Stimulated activated naive CD8-positive, alpha-beta T cell treated with anti-CD3 and anti-CD28 coated beads, Interleukin-15, Interleukin-2, amounts not matched to agents 100 ng/mL and 50 ng/mL, for 24 hours (primary cell): ENCODE measurements around the gene PIAS1.
"Not testable (repeated sequence)": the region's sequence is repeated elsewhere in the genome, so short reads cannot be mapped to it uniquely, and the experiment has no call there.

Experiments used
- H3K27ac Mint-ChIP-seq: one replicate; pipeline ENCODE4 v1.8.0; 2021; ENCODE audit warnings: mild to moderate bottlenecking, mixed read lengths
- H3K27me3 Mint-ChIP-seq: one replicate; pipeline ENCODE4 v1.8.0; 2021; ENCODE audit warnings: mixed read lengths
- H3K36me3 Mint-ChIP-seq: one replicate; pipeline ENCODE4 v1.8.0; 2021; ENCODE audit warnings: low read depth, mixed read lengths
- H3K4me1 Mint-ChIP-seq: one replicate; pipeline ENCODE4 v1.8.0; 2021; ENCODE audit warnings: low read depth, mixed read lengths
- H3K4me3 Mint-ChIP-seq: one replicate; pipeline ENCODE4 v1.8.0; 2021; ENCODE audit warnings: mild to moderate bottlenecking, mixed read lengths
- H3K9me3 Mint-ChIP-seq: one replicate; pipeline ENCODE4 v1.8.0; 2021; ENCODE audit warnings: mixed read lengths

PIAS1 gene

DNA sequence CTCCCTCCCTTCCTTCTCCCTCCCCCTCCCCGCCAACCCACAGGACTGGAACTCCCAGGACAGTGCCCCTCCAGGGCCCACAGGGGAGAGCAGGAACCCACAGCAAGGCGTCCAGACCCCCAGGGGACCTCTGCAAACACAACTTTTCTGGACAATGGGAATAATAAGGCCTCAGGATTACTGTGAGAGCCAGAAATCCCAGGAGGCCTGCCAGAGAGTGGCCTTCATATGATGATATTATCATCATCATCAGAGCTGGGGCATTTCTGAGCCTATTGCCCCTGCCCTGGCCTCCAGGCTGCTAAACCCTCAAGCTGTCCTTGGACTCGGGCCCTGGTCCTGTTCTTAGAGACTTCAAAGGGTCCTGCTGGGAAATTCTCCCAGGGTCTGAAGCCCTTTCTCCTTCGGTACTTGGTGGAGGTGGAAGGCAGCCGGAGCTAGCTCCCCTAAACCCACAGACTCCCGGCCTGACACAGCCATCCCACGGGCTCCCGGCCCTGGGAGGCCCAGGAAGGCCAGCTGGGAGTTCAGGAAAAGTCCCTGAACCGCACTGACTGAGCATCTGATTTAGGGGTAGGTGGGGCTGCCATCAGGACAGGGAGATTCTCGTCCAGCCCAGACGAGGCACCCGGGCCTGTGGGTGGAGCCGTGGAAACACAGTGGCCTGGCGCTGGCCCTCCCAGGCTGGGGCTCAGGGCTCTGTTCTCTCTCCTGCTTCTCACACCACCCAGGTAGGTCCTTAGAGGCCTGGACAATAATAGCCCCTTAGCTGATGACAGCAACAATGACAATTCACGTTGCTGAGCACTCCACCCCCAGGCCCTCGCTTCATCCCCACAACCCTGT lies 146.1 kb downstream of the PIAS1 start:
- Mint-ChIP-seq H3K36me3 (peaks cover 9% of the 10 kb centered on the region), H3K27me3 (no peaks in the 10 kb centered on the region), H3K4me1 (no peaks in the 10 kb centered on the region), H3K9me3 (no peaks in the 10 kb centered on the region), H3K27ac (no peak overlapping the region), H3K4me3 (no peak overlapping the region)

DNA sequence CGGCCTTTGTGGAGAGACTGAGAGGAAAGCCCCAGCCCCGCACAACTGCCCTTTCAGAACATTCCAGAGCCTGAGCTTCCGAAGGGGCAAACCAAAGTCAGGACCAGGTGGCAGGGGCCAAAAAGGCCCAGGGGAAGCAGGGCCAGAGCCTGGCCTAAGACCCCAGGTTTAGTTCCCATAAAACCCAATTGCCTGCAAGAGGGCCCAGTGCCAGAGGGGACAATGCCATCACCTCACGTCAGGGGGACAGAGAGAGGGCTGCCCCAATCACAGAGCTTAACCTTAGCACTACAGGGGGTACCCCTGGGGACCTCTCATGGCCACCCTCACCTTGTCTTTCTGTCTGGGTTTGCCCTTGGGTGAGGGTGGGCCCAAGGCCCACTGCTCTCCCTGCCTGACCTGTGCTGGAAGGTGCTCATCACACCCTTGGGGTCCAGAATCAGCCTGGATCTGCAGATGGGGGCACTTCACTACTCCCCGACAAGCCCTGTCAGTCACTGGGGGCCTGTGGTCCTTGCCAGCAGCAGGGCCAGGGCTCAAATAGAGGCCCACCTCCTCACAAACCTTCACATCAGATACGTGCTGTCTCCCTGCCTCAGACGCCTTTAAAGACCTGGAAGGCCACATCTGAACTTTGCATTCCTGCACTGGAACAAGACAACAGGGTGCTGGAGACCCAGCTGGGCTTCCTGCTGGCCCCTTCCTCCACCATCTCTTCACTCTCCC lies 147.2 kb downstream of the PIAS1 start:
- H3K27ac Mint-ChIP-seq: no peak overlapping the region
- no peaks in the 10 kb centered on the region for H3K4me1 Mint-ChIP-seq
- no peaks in the 10 kb centered on the region for H3K27me3 Mint-ChIP-seq
- H3K36me3 Mint-ChIP-seq: peaks cover 9% of the 10 kb centered on the region
- no peaks in the 10 kb centered on the region for H3K9me3 Mint-ChIP-seq
- no peak overlapping the region for H3K4me3 Mint-ChIP-seq

- Mint-ChIP-seq H3K36me3 (peaks cover 9% of the 10 kb centered on the region), H3K9me3 (no peaks in the 10 kb centered on the region), H3K27me3 (no peaks in the 10 kb centered on the region), H3K4me3 (no peak overlapping the region), H3K4me1 (no peaks in the 10 kb centered on the region), H3K27ac (no peak overlapping the region)
Measured at GRCh38 chr15:68201879-68202261, 147.8 kb downstream of the PIAS1 start.

- H3K27ac Mint-ChIP-seq, H3K4me3 Mint-ChIP-seq, H3K36me3 Mint-ChIP-seq, H3K4me1 Mint-ChIP-seq, H3K27me3 Mint-ChIP-seq, H3K9me3 Mint-ChIP-seq: not testable (repeated sequence)
Measured at GRCh38 chr15:68202994-68203393, 148.9 kb downstream of the PIAS1 start.

- no peaks in the 10 kb centered on the region for H3K9me3 Mint-ChIP-seq
- no peak overlapping the region for H3K27ac Mint-ChIP-seq
Measured at GRCh38 chr15:68203486-68203885, 149.4 kb downstream of the PIAS1 start.

GRCh38 chr15:68203956-68204355 lies 149.8 kb downstream of the PIAS1 start:
- no peak overlapping the region for H3K27ac Mint-ChIP-seq
- H3K27me3 Mint-ChIP-seq: no peaks in the 10 kb centered on the region
- H3K9me3 Mint-ChIP-seq: no peaks in the 10 kb centered on the region
- no peak overlapping the region for H3K4me3 Mint-ChIP-seq
- peaks cover 8% of the 10 kb centered on the region for H3K36me3 Mint-ChIP-seq
- peaks cover 8% of the 10 kb centered on the region for H3K4me1 Mint-ChIP-seq

More at GRCh38 chr15:68203486-68203885, 149.4 kb downstream of the PIAS1 start:
- Mint-ChIP-seq H3K4me1 (peaks cover 3% of the 10 kb centered on the region), H3K4me3 (no peak overlapping the region), H3K27me3 (no peaks in the 10 kb centered on the region), H3K36me3 (peaks cover 8% of the 10 kb centered on the region)

DNA sequence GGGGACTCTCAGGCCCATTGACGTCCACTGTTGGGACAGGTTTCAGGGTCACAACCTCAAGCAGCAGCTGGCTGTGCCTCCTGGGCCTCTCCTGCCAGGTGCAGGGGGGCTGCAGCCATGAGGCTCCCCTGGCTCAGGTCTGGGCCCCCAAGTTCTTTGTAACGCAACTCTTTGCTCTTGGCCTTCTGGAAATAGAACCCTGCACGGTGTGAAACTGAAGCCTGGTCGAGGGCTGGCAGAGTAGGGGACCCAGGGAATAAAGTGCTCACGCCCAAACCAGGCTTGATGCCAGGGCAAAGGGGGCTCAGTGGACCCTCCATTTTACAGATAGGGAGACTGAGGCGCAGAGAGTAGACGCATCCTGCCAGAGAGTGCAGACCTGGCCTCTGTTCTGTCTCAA lies 150.2 kb downstream of the PIAS1 start:
- H3K36me3 Mint-ChIP-seq: peaks cover 8% of the 10 kb centered on the region
- H3K27ac Mint-ChIP-seq: no peak overlapping the region
- H3K4me3 Mint-ChIP-seq: no peak overlapping the region
- no peaks in the 10 kb centered on the region for H3K27me3 Mint-ChIP-seq
- no peaks in the 10 kb centered on the region for H3K9me3 Mint-ChIP-seq
- peaks cover 12% of the 10 kb centered on the region for H3K4me1 Mint-ChIP-seq

DNA sequence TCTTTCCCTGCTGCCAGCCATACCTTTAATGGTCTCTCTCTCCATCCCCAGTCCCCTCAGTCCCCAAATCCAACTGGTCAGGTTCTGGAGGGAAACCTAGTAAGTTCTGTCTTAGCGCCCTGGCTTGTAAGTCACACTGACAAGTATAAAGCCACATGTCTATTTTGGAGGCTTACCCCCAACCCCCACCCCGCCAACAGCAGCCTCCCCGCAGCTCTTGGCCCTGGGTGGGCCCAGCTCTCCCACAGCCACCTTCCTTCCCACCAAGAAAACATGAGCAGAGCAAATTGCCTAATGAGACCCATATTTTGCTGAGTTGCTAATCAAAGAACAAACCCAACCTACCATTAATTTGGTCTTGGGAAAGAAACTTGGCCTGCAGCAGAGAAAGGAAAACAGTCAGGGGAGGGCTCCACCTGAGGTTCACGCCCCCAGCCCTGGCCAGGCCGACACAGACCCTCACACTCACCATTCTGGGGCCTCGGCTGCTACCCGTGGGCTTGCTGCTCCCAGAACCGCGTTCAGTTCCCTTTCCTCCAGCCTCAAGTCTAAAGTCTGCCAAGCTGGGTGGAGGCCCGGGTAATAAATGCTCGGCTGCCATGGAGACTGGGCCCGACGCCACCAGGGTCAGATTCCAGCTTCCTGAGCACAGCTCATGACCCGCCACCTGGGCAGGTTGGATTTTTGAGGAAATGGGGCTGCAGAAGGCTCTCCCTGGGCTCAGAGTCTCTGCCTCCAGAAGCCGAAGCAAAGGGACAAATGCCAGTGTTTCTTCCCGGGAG lies 150.9 kb downstream of the PIAS1 start, which contains the start of gene CALML4:
CALML4 (minus strand) TSS at position 557 of the 782 bp plus-strand sequence; CDS start at position 472, 85 bp downstream.
- peaks cover 18% of the 10 kb centered on the region for H3K4me1 Mint-ChIP-seq
- no peak within 1 kb of the TSS for H3K27ac Mint-ChIP-seq
- no peak within 1 kb of the TSS for H3K4me3 Mint-ChIP-seq
- H3K36me3 Mint-ChIP-seq: peaks cover 12% of the 10 kb centered on the region
- no peaks in the 10 kb centered on the region for H3K9me3 Mint-ChIP-seq
- no peaks in the 10 kb centered on the region for H3K27me3 Mint-ChIP-seq

- Mint-ChIP-seq H3K36me3 (peaks cover 12% of the 10 kb centered on the region), H3K4me3 (no peak overlapping the region), H3K9me3 (no peaks in the 10 kb centered on the region), H3K27me3 (no peaks in the 10 kb centered on the region), H3K27ac (no peak overlapping the region), H3K4me1 (peaks cover 21% of the 10 kb centered on the region)
Measured at GRCh38 chr15:68205558-68205944, 151.4 kb downstream of the PIAS1 start.

- Mint-ChIP-seq H3K27me3 (no peaks in the 10 kb centered on the region), H3K4me1 (peaks cover 21% of the 10 kb centered on the region), H3K4me3 (no peak overlapping the region), H3K36me3 (peaks cover 12% of the 10 kb centered on the region), H3K27ac (no peak overlapping the region), H3K9me3 (no peaks in the 10 kb centered on the region)
Measured at GRCh38 chr15:68205954-68206539, 151.9 kb downstream of the PIAS1 start.

DNA sequence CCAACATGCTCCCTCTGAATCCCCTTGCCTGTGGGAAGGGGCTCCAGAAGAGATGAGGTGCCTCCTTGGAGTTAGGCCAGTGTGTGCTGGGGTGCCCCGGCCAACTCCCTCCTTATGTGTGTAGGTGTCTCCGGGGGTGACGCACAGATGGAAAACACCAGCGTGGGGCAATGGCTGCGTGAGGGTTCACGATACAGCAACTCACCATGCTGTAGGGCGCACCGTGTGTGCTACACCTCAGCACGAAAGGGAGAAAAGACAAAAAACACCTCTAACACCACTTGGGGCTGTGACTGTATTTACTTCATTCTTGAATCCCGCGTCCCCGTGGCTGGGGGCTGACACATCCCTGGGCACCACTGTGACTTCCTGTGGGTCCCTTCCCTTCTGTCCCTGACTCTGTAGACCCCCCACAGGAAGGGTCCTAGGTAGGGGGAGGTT lies 152.6 kb downstream of the PIAS1 start:
- Mint-ChIP-seq H3K9me3 (no peaks in the 10 kb centered on the region), H3K4me1 (peaks cover 21% of the 10 kb centered on the region), H3K4me3 (no peak overlapping the region), H3K27ac (no peak overlapping the region), H3K36me3 (peaks cover 12% of the 10 kb centered on the region), H3K27me3 (no peaks in the 10 kb centered on the region)

DNA sequence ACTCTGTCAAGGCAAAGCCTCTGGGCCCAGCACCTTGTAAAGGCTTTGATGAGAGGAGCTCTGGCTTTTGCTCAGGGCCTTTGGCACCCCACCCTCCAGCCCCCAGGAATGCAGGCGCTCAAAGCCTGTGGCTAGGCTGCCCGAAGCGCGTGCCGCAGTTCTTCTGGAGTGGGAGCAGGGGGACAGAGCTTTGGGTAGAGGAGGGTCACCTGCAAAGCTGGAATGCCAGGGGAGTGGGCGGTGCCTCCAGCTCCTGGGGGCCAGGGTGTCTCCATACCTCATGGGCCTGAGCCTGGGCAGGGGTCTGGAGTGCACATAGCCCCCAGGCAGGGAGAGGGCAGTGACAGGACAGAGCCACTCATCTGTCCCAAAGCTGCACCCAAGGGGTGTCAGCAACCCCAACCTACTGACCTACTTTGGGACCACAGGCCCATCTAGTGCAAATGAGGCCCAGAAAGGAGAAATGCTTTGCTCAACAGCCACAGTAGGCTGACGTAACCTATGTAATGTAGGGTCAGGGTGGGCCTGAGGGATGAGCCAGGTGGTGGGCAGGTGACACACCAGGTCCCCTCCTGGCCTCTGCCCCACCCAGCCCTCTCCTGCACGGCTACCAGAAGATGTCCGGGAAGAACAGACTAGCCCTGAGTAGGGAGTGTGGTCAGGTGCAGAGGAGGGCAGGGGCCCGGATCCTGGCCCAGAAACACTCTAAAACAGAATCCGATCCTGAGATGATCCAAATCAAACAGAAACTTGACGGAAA lies 153.2 kb downstream of the PIAS1 start:
- Mint-ChIP-seq H3K27me3 (no peaks in the 10 kb centered on the region), H3K27ac (no peak overlapping the region), H3K4me3 (no peak overlapping the region), H3K9me3 (no peaks in the 10 kb centered on the region), H3K4me1 (peaks cover 21% of the 10 kb centered on the region), H3K36me3 (peaks cover 12% of the 10 kb centered on the region)

GRCh38 chr15:68208136-68208535 lies 154.0 kb downstream of the PIAS1 start:
- Mint-ChIP-seq H3K4me3 (no peak overlapping the region), H3K27ac (no peak overlapping the region), H3K36me3 (peaks cover 12% of the 10 kb centered on the region), H3K4me1 (peaks cover 21% of the 10 kb centered on the region), H3K9me3 (no peaks in the 10 kb centered on the region), H3K27me3 (no peaks in the 10 kb centered on the region)

DNA sequence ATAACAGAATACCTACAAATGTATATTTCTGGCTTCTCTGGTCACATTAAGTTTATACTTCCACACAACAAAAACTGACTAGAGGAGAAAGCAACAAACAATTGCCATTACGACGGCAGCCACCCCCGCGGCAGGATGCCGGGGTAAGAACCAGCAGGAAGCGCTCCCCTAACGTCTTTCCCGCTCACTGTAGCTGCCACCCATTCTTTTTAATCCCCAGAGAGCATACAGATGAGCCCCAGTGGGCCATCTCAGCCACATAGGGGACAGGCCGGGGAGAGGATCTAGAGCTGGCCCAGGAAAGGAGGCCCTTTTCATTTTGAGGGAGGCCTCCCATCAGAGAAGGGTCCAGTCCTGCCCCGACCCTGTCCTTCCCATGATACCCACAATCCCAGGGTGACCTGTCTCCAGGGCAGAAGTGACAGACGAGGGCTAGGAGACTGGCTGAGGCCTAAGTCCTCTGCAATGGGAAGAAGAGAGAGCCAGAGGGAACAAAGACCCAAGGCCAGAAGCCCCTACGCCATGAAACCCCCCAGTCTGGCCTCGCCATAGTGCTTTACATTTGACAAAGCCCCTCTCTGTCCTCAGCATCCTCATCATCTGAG lies 154.6 kb downstream of the PIAS1 start:
- H3K9me3 Mint-ChIP-seq: no peaks in the 10 kb centered on the region
- H3K4me3 Mint-ChIP-seq: no peak overlapping the region
- peaks cover 21% of the 10 kb centered on the region for H3K4me1 Mint-ChIP-seq
- H3K36me3 Mint-ChIP-seq: peaks cover 12% of the 10 kb centered on the region
- H3K27me3 Mint-ChIP-seq: no peaks in the 10 kb centered on the region
- H3K27ac Mint-ChIP-seq: no peak overlapping the region
